Measurements from ENCODE around the gene SMIM28. TPM values are rescaled to one million over a fixed set of nuclear protein-coding genes. Genes with fewer than 3 reads are reported as not detected.
"Not testable (repeated sequence)": the region's sequence is repeated elsewhere in the genome, so short reads cannot be mapped to it uniquely, and the experiment has no call there.

Gene SMIM28
- total RNA-seq, 1 experiment from 2014 or later = not detected

GRCh38 chr6:138349891-138350290 is 27.8 kb upstream of the SMIM28 start:
- no peak for DNase-seq
- Mint-ChIP-seq H3K27ac (ENCODE audit: unreplicated experiment) (no peak overlapping the region), H3K4me1 (ENCODE audit: low read depth, unreplicated experiment) (no peaks in the 10 kb centered on the region), H3K27me3 (ENCODE audit: insufficient read depth, unreplicated experiment) (peaks cover 3% of the 10 kb centered on the region), H3K4me3 (ENCODE audit: unreplicated experiment) (no peak overlapping the region), H3K9me3 (ENCODE audit: unreplicated experiment) (no peaks in the 10 kb centered on the region), H3K36me3 (ENCODE audit: insufficient read depth, unreplicated experiment) (no peaks in the 10 kb centered on the region)
- ChIA-PET CTCF (interaction anchor here (0.6 kb wide), 1 partner anchor 652 kb away, joined by 4 read pairs; no protein-coding TSS in a partner anchor), POLR2A (no interaction called here)
- Histone ChIP-seq H3K4me3 (ENCODE audit: low read depth, low read length) (no peak overlapping the region), H3K9me3 (no peaks in the 10 kb centered on the region), H3K27me3 (replicated peaks; ENCODE audit: control insufficient read depth, insufficient read depth, low read length) (no peaks in the 10 kb centered on the region), H3K4me1 (no peaks in the 10 kb centered on the region), H3K36me3 (ENCODE audit: control insufficient read depth, insufficient read depth, low read length) (no peaks in the 10 kb centered on the region)
- intact Hi-C loops (cut with micrococcal nuclease; ENCODE audit: unreplicated experiment) = no loop called here
- TF ChIP-seq CTCF (IDR thresholded peaks at IDR 0.05; ENCODE audit: insufficient read depth in 1 of 2, low read depth in 1 of 2, low read length in 1 of 2, severe bottlenecking in 1 of 2, unreplicated experiment in 1 of 2) = no peak
- BruUV-seq (replicated peaks) = no TSS peak

- no peak for TF ChIP-seq CTCF (IDR thresholded peaks at IDR 0.05; ENCODE audit: insufficient read depth in 1 of 2, low read depth in 1 of 2, low read length in 1 of 2, severe bottlenecking in 1 of 2, unreplicated experiment in 1 of 2)
- H3K27me3 Mint-ChIP-seq (ENCODE audit: insufficient read depth, unreplicated experiment) = no peaks in the 10 kb centered on the region
- no TSS peak for BruUV-seq (replicated peaks)
- no peak overlapping the region for H3K4me3 Mint-ChIP-seq (ENCODE audit: unreplicated experiment)
- intact Hi-C loops (cut with micrococcal nuclease; ENCODE audit: unreplicated experiment) = no loop called here
- Histone ChIP-seq H3K36me3 (ENCODE audit: control insufficient read depth, insufficient read depth, low read length) (no peaks in the 10 kb centered on the region), H3K9me3 (no peaks in the 10 kb centered on the region), H3K4me1 (no peaks in the 10 kb centered on the region), H3K27me3 (replicated peaks; ENCODE audit: control insufficient read depth, insufficient read depth, low read length) (no peaks in the 10 kb centered on the region), H3K4me3 (ENCODE audit: low read depth, low read length) (no peak overlapping the region)
- no peaks in the 10 kb centered on the region for H3K9me3 Mint-ChIP-seq (ENCODE audit: unreplicated experiment)
- H3K27ac Mint-ChIP-seq (ENCODE audit: unreplicated experiment) = no peak overlapping the region
- ChIA-PET POLR2A (no interaction called here), CTCF (no interaction called here)
- no peak for DNase-seq
- no peaks in the 10 kb centered on the region for H3K4me1 Mint-ChIP-seq (ENCODE audit: low read depth, unreplicated experiment)
- H3K36me3 Mint-ChIP-seq (ENCODE audit: insufficient read depth, unreplicated experiment) = no peaks in the 10 kb centered on the region
Measured at GRCh38 chr6:138357928-138358327, 19.8 kb upstream of the SMIM28 start.

- peaks cover 21% of the 10 kb centered on the region for H3K4me1 ChIP-seq
- H3K4me3 ChIP-seq (ENCODE audit: low read depth, low read length); POLR2A ChIA-PET; CTCF ChIA-PET; DNase-seq; H3K9me3 Mint-ChIP-seq (ENCODE audit: unreplicated experiment); H3K27me3 ChIP-seq (replicated peaks; ENCODE audit: control insufficient read depth, insufficient read depth, low read length); intact Hi-C loops (cut with micrococcal nuclease; ENCODE audit: unreplicated experiment); BruUV-seq (replicated peaks); H3K4me3 Mint-ChIP-seq (ENCODE audit: unreplicated experiment); H3K36me3 ChIP-seq (ENCODE audit: control insufficient read depth, insufficient read depth, low read length); H3K36me3 Mint-ChIP-seq (ENCODE audit: insufficient read depth, unreplicated experiment); H3K27ac Mint-ChIP-seq (ENCODE audit: unreplicated experiment); H3K27me3 Mint-ChIP-seq (ENCODE audit: insufficient read depth, unreplicated experiment); H3K9me3 ChIP-seq: not testable (repeated sequence)
- peaks cover 22% of the 10 kb centered on the region for H3K4me1 Mint-ChIP-seq (ENCODE audit: low read depth, unreplicated experiment)
Measured at GRCh38 chr6:138368684-138369083, 9.0 kb upstream of the SMIM28 start.
